Thyroid gland (tissue), 4 donors: ENCODE results near the gene ELL. TPM values are rescaled to one million over a fixed set of nuclear protein-coding genes. Genes with fewer than 3 reads are reported as not detected.

Source experiments
- DNase-seq, 2 donors: peaks; one replicate each; pipeline ENCODE4 v3.0.0-alpha.2; 2019
- H3K27ac ChIP-seq, 3 donors: fragments of 200-600 bp; sonication (generic); 1 replicate in 2 of 3; 2 replicates in 1 of 3; pipeline ENCODE4 v1.5.1; 2016 to 2019; ENCODE audit warnings: mild to moderate bottlenecking in 1 of 3, moderate library complexity in 1 of 3
- H3K27me3 ChIP-seq: fragments of 200-600 bp; sonication (generic); one replicate; pipeline ENCODE4 v1.5.1; 2019
- H3K36me3 ChIP-seq, 2 donors: fragments of 200-600 bp; sonication (generic); one replicate each; pipeline ENCODE4 v1.5.1; 2016 to 2019
- H3K4me1 ChIP-seq, 2 donors: fragments of 200-600 bp; sonication (generic); one replicate each; pipeline ENCODE4 v1.5.1; 2017 to 2019
- H3K4me3 ChIP-seq, 3 donors: fragments of 200-600 bp; sonication (generic); replicated peaks in 1 of 3; 1 replicate in 2 of 3; 2 replicates in 1 of 3; pipeline ENCODE4 v1.5.1; 2016; ENCODE audit warnings: mild to moderate bottlenecking in 1 of 3
- H3K9me3 ChIP-seq: fragments of 200-600 bp; sonication (generic); one replicate; pipeline ENCODE4 v1.5.1; 2017
- POLR2A ChIP-seq, 2 donors: fragments of 450-650 bp; IDR thresholded peaks; one replicate each; pipeline ENCODE4 v1.6.1; 2017; ENCODE audit warnings: antibody characterized with exemption in 2 of 2, mild to moderate bottlenecking in 2 of 2, moderate library complexity in 1 of 2
- WGBS, 2 donors: methylation state at CpG; one replicate each; pipeline ENCODE4 v1.1.5; 2017; 5-methylcytosine and 5-hydroxymethylcytosine counted together
- intact Hi-C: fragments of 100-400 bp; cut with DNase I; formaldehyde crosslinking; loops from one replicate; pipeline ENCODE4 v1.15.1; 2023
- total RNA-seq, 4 donors: library from RNA; depleted of rRNA; stranded (reverse); fragments of >200 nt; gene quantifications; one replicate each; pipeline ENCODE4 v1.2.3, GENCODE V29; 2016
- TF ChIP-seq, protein P1 (sequence below), 6 experiments: fragments of 200-600 bp in 3 of 6; fragments of 450-650 bp in 3 of 6; sonication (generic) in 3 of 6; IDR thresholded peaks; one replicate each; pipeline ENCODE4 v1.5.1; 2016 to 2019; ENCODE audit warnings: antibody characterized with exemption in 6 of 6, mild to moderate bottlenecking in 2 of 6, inconsistent platforms in 1 of 6, moderate library complexity in 1 of 6

The ELL gene
- total RNA-seq, 4 donors from 2014 or later: 10.8 to 31.0 (median 11.5) TPM

GRCh38 chr19:18489627-18490184, 32.2 kb downstream of the ELL start:
- peaks cover 27 to 58% of the 10 kb centered on the region in 2 donors for H3K4me1 ChIP-seq
- WGBS, 2 donors: 95 to 96% methylated on average over 7 to 12 of the region's 14 CpGs
- H3K9me3 ChIP-seq: no peaks in the 10 kb centered on the region
- DNase-seq: no peak
- peak overlapping the region in 2 of 3 donors; percentile 27 to 69 for H3K27ac ChIP-seq
- intact Hi-C loops: no loop called here
- H3K36me3 ChIP-seq: no peaks in the 10 kb centered on the region
- no peaks in the 10 kb centered on the region for H3K27me3 ChIP-seq
- no peak overlapping the region for H3K4me3 ChIP-seq
- no peak for TF ChIP-seq POLR2A (IDR thresholded peaks at IDR 0.05)
- TF ChIP-seq, protein P1, sequence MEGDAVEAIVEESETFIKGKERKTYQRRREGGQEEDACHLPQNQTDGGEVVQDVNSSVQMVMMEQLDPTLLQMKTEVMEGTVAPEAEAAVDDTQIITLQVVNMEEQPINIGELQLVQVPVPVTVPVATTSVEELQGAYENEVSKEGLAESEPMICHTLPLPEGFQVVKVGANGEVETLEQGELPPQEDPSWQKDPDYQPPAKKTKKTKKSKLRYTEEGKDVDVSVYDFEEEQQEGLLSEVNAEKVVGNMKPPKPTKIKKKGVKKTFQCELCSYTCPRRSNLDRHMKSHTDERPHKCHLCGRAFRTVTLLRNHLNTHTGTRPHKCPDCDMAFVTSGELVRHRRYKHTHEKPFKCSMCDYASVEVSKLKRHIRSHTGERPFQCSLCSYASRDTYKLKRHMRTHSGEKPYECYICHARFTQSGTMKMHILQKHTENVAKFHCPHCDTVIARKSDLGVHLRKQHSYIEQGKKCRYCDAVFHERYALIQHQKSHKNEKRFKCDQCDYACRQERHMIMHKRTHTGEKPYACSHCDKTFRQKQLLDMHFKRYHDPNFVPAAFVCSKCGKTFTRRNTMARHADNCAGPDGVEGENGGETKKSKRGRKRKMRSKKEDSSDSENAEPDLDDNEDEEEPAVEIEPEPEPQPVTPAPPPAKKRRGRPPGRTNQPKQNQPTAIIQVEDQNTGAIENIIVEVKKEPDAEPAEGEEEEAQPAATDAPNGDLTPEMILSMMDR (IDR thresholded peaks at IDR 0.05): no peak

DNA sequence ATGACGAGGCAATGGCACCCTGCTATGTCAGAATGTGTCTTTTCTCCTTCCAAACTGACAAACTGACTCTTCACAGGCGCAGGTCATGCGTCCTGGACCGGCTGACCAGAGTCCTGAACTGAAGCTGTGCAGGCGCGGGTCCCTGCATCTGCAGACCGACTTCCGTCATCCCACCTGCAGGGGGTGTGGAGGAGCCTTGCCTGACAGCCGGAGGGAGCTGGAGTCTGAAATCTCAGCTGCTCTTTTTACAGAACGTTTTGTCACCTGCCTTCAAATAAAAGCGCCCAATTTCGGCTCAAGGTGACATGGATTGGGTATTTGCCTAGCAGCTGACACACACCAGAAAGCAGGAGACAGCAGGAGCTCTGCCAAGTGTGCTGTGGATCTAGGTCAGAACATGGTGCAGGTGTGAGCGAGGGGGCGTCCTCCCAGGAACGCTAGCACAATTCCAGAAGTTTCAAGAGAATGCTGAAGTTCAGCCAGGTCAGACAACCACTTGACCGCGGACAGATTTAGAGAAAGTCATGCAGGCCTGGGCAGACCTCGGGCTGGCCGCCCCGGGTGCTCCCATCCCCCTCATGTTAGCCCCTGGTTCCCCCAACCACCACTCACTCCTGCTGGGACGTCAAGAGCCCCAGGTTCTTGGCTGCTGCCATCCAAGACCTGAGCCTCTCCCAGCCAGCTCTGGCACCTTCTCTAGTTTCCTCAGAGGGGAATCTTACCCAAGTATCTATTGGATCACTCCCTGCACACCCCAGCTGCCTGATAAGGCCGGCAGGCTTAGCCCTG, 32.8 kb downstream of the ELL start:
- H3K4me1 ChIP-seq: peaks cover 34 to 61% of the 10 kb centered on the region in 2 donors
- WGBS, 2 donors: 35 to 42% methylated on average over 14 to 22 of the region's 22 CpGs
- intact Hi-C loops: no loop called here

GRCh38 chr19:18488403-18488723, 33.5 kb downstream of the ELL start:
- Histone ChIP-seq H3K9me3 (no peaks in the 10 kb centered on the region), H3K36me3 (no peaks in the 10 kb centered on the region), H3K4me1 (peaks cover 37 to 64% of the 10 kb centered on the region in 2 donors), H3K27ac (peak overlapping the region in 2 of 3 donors; percentile 41 to 69), H3K4me3 (no peak overlapping the region), H3K27me3 (no peaks in the 10 kb centered on the region)
- intact Hi-C loops: no loop called here
- no peak for DNase-seq
- no peak for TF ChIP-seq POLR2A (IDR thresholded peaks at IDR 0.05)
- TF ChIP-seq, protein P1 (IDR thresholded peaks at IDR 0.05): no peak
- 86 to 93% methylated on average over 3 to 4 of the region's 6 CpGs for WGBS, 2 donors

More for the DNA sequence above, 32.8 kb downstream of the ELL start:
- TF ChIP-seq POLR2A (IDR thresholded peaks at IDR 0.05): no peak
- TF ChIP-seq, protein P1 (IDR thresholded peaks at IDR 0.05): peak in 4 of 6 experiments; percentile 45 to 52 (median 46)
- Histone ChIP-seq H3K27ac (peak overlapping the region in 2 of 3 donors; percentile 41 to 69), H3K27me3 (no peaks in the 10 kb centered on the region), H3K36me3 (no peaks in the 10 kb centered on the region), H3K9me3 (no peaks in the 10 kb centered on the region), H3K4me3 (no peak overlapping the region)
- DNase-seq: peak; percentile 84 to 93

- Histone ChIP-seq H3K9me3 (no peaks in the 10 kb centered on the region), H3K27ac (peak overlapping the region in 1 of 3 donors; percentile 69), H3K4me3 (no peak overlapping the region), H3K27me3 (no peaks in the 10 kb centered on the region), H3K36me3 (no peaks in the 10 kb centered on the region), H3K4me1 (peaks cover 43 to 70% of the 10 kb centered on the region in 2 donors)
- intact Hi-C loops: no loop called here
- no peak for DNase-seq
- WGBS, 2 donors: 86 to 91% methylated on average over 15 to 16 of the region's 17 CpGs
- no peak for TF ChIP-seq POLR2A (IDR thresholded peaks at IDR 0.05)
- TF ChIP-seq, protein P1 (IDR thresholded peaks at IDR 0.05): no peak
Observed at GRCh38 chr19:18487576-18488402, 34.1 kb downstream of the ELL start.
